ENCODE results near the gene SBNO1. TPM values are rescaled to one million over a fixed set of nuclear protein-coding genes. Genes with fewer than 3 reads are reported as not detected.

Gene SBNO1
- polyA plus RNA-seq, 3 donors = 5.6 to 16.9 (median 11.4) TPM

DNA sequence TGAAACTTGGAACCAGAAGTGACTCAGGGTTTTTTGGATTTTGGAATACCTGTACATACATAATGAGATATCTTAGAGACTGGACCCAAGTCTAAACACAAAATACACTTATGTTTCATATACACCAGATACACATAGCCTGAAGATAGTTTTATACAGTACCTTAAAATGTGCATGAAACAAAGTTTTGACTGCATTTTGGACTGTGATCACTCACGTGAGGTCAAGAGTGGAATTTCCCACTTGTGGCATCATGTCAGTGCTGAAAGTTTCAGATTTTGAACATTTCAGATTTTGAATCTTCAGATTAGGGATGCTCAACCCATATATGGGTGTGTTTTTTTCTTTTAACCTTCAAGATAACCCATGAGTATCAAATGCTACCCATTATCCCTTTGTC lies 6.6 kb downstream of the SBNO1 start:
- no peaks in the 10 kb centered on the region for H3K9me3 ChIP-seq (replicated peaks in 1 of 2; ENCODE audit: control insufficient read depth in 1 of 2, insufficient read depth in 1 of 2, low read length in 2 of 2)
- no peak overlapping the region for H3K4me3 ChIP-seq (replicated peaks in 1 of 3; ENCODE audit: low read depth in 2 of 3, low read length in 3 of 3)
- H3K4me2 ChIP-seq (replicated peaks; ENCODE audit: extremely low read depth, low read length, poor library complexity, severe bottlenecking) = no peak overlapping the region
- H2AFZ ChIP-seq (ENCODE audit: insufficient read depth, low read depth, low read length, poor library complexity, severe bottlenecking) = no peak overlapping the region
- peaks cover 6 to 7% of the 10 kb centered on the region in 2 donors for H3K4me1 ChIP-seq (ENCODE audit: control insufficient read depth in 1 of 2, insufficient read depth in 2 of 2, low read length in 2 of 2)
- no peak overlapping the region for H3K4me3 Mint-ChIP-seq
- peaks cover 100% of the 10 kb centered on the region for H3K79me2 ChIP-seq (ENCODE audit: insufficient read depth, low read length)
- intact Hi-C loops (cut with micrococcal nuclease) = no loop called here
- H4K20me1 ChIP-seq (ENCODE audit: insufficient read depth, low read length) = peaks cover 100% of the 10 kb centered on the region
- H3K9ac ChIP-seq (ENCODE audit: insufficient read depth, low read length, poor library complexity, severe bottlenecking) = no peak overlapping the region
- no peaks in the 10 kb centered on the region for H3K27me3 ChIP-seq (ENCODE audit: control insufficient read depth in 2 of 2, insufficient read depth in 2 of 2, low read length in 2 of 2)
- H3K27me3 Mint-ChIP-seq (ENCODE audit: low read depth in 3 of 3) = no peaks in the 10 kb centered on the region
- TF ChIP-seq, protein P1, sequence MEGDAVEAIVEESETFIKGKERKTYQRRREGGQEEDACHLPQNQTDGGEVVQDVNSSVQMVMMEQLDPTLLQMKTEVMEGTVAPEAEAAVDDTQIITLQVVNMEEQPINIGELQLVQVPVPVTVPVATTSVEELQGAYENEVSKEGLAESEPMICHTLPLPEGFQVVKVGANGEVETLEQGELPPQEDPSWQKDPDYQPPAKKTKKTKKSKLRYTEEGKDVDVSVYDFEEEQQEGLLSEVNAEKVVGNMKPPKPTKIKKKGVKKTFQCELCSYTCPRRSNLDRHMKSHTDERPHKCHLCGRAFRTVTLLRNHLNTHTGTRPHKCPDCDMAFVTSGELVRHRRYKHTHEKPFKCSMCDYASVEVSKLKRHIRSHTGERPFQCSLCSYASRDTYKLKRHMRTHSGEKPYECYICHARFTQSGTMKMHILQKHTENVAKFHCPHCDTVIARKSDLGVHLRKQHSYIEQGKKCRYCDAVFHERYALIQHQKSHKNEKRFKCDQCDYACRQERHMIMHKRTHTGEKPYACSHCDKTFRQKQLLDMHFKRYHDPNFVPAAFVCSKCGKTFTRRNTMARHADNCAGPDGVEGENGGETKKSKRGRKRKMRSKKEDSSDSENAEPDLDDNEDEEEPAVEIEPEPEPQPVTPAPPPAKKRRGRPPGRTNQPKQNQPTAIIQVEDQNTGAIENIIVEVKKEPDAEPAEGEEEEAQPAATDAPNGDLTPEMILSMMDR (IDR thresholded peaks at IDR 0.05) = no peak
- no peak overlapping the region for H3K27ac ChIP-seq (ENCODE audit: low read depth in 1 of 2, low read length in 2 of 2)
- H3K9me3 Mint-ChIP-seq = peaks cover 0 to 2% (median 0%) of the 10 kb centered on the region in 7 donors
- peaks cover 13% of the 10 kb centered on the region for H3K4me1 Mint-ChIP-seq
- H3K36me3 ChIP-seq (replicated peaks in 1 of 2; ENCODE audit: control insufficient read depth in 1 of 2, insufficient read depth in 2 of 2, low read length in 2 of 2) = peaks cover 0 to 18% of the 10 kb centered on the region in 2 donors
- DNase-seq = no peak
- WGBS (ENCODE audit: insufficient coverage) = no CpG with 5 or more reads among the region's 1 CpG
- peaks cover 12 to 18% of the 10 kb centered on the region in 2 donors for H3K36me3 Mint-ChIP-seq
- no peak overlapping the region for H3K27ac Mint-ChIP-seq

DNA sequence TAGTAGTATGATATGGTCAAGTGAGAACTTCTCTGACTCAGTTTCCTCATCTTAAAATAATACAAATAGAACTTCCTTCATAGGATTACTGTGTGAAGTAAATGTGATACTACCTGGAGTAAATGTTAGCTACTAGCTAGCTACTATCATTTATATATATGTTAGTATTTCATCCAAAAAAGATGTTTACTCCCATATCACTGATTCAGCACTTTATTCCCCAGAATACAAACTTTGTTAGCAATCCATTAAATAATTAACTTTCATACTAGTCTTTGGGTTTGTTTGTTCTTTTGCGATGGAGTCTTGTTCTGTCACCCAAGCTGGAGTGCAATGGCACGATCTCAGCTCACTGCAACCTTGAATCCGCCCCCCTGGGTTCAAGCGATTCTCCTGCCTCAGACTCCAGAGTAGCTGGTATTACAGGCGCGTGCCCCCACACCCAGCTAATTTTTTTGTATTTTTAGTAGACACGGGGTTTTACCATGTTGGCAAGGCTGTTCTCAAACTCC lies 8.4 kb downstream of the SBNO1 start:
- H3K27me3 ChIP-seq (ENCODE audit: control insufficient read depth in 2 of 2, insufficient read depth in 2 of 2, low read length in 2 of 2) = no peaks in the 10 kb centered on the region
- no peak overlapping the region for H3K4me3 ChIP-seq (replicated peaks in 1 of 3; ENCODE audit: low read depth in 2 of 3, low read length in 3 of 3)
- H3K36me3 Mint-ChIP-seq = peaks cover 14 to 27% of the 10 kb centered on the region in 2 donors
- TF ChIP-seq, protein P1 (IDR thresholded peaks at IDR 0.05) = no peak
- H3K4me2 ChIP-seq (replicated peaks; ENCODE audit: extremely low read depth, low read length, poor library complexity, severe bottlenecking) = no peak overlapping the region
- H3K4me3 Mint-ChIP-seq = no peak overlapping the region
- no peak overlapping the region for H3K27ac ChIP-seq (ENCODE audit: low read depth in 1 of 2, low read length in 2 of 2)
- peaks cover 100% of the 10 kb centered on the region for H3K79me2 ChIP-seq (ENCODE audit: insufficient read depth, low read length)
- H3K36me3 ChIP-seq (replicated peaks in 1 of 2; ENCODE audit: control insufficient read depth in 1 of 2, insufficient read depth in 2 of 2, low read length in 2 of 2) = peaks cover 0 to 21% of the 10 kb centered on the region in 2 donors
- H3K27ac Mint-ChIP-seq = peak overlapping the region in 3 of 7 donors; percentile 10 to 58 (median 30)
- DNase-seq = no peak
- peaks cover 100% of the 10 kb centered on the region for H4K20me1 ChIP-seq (ENCODE audit: insufficient read depth, low read length)
- intact Hi-C loops (cut with micrococcal nuclease) = no loop called here
- 100% methylated on average over 3 of the region's 7 CpGs for WGBS (ENCODE audit: insufficient coverage)
- H3K9ac ChIP-seq (ENCODE audit: insufficient read depth, low read length, poor library complexity, severe bottlenecking) = no peak overlapping the region
- no peaks in the 10 kb centered on the region for H3K27me3 Mint-ChIP-seq (ENCODE audit: low read depth in 3 of 3)
- peaks cover 11 to 15% of the 10 kb centered on the region in 2 donors for H3K4me1 ChIP-seq (ENCODE audit: control insufficient read depth in 1 of 2, insufficient read depth in 2 of 2, low read length in 2 of 2)
- H3K4me1 Mint-ChIP-seq = peaks cover 24% of the 10 kb centered on the region
- no peak overlapping the region for H2AFZ ChIP-seq (ENCODE audit: insufficient read depth, low read depth, low read length, poor library complexity, severe bottlenecking)
- H3K9me3 Mint-ChIP-seq = peaks cover 0 to 2% (median 0%) of the 10 kb centered on the region in 7 donors
- H3K9me3 ChIP-seq (replicated peaks in 1 of 2; ENCODE audit: control insufficient read depth in 1 of 2, insufficient read depth in 1 of 2, low read length in 2 of 2) = no peaks in the 10 kb centered on the region

All from CD14-positive monocyte (primary cell).